HepG2 (cell line): Measurements from ENCODE around the gene DDX1. TPM values are rescaled to one million over a fixed set of nuclear protein-coding genes. Genes with fewer than 3 reads are reported as not detected.

Experiments
- ATAC-seq: fragments of 200-7000 bp; cut with Tn5 transposase; 3 replicates; pipeline ENCODE4 v1.9.1; 2020; ENCODE audit warnings: mild to moderate bottlenecking, moderate library complexity
- BruUV-seq: library from RNA; stranded (reverse); fragments of 400-500 nt; replicated peaks from 2 replicates; lab custom pipeline; 2021; lab: Mats Ljungman, UMichigan
- CTCF ChIA-PET: fragments of 300-600 bp; formaldehyde crosslinking; extraction: SDS; loops from one replicate; lab custom pipeline; 2021; ENCODE audit warnings: low total read pairs, inconsistent platforms, low intra/inter-chr PET ratio; lab: Yijun Ruan, JAX
- POLR2A ChIA-PET: fragments of 350-600 bp; sonication (Branson Sonifier 250); formaldehyde crosslinking; loops from one replicate; lab custom pipeline; 2020; ENCODE audit warnings: antibody characterized with exemption, inconsistent platforms; lab: Yijun Ruan, JAX
- DNase-seq: peaks from one replicate; pipeline ENCODE4 v3.0.0-alpha.2; 2015; ENCODE audit warnings: low spot score
- FAIRE-seq: peaks from 3 replicates; lab custom pipeline; 2011; peaks lifted over from hg19 to GRCh38; lab: Jason Lieb, UNC
- H2AFZ ChIP-seq: one replicate; pipeline ENCODE4 v1.6.1; 2011; ENCODE audit warnings: low read length, inconsistent platforms
- H3K27ac ChIP-seq: fragments of 300-600 bp; 3 replicates; pipeline ENCODE4 v1.8.0; 2011; ENCODE audit warnings: mixed run types, mild to moderate bottlenecking, mixed read lengths, low read length, inconsistent platforms; ENCODE audit not compliant: insufficient read depth; ENCODE audit errors: extremely low read length
- H3K27me3 ChIP-seq, 2 experiments: fragments of 200-600 bp in 1 of 2; 2 replicates in 1 of 2; 3 replicates in 1 of 2; pipeline versions ENCODE4 v1.6.0 to v1.8.0; 2011; ENCODE audit warnings: low read length in 2 of 2, mild to moderate bottlenecking in 2 of 2, moderate library complexity in 2 of 2, inconsistent platforms in 1 of 2; ENCODE audit not compliant: insufficient read depth in 2 of 2, control insufficient read depth in 1 of 2
- H3K36me3 ChIP-seq, 2 experiments: fragments of 200-600 bp in 1 of 2; replicated peaks in 1 of 2; 2 replicates in 1 of 2; 3 replicates in 1 of 2; pipeline versions ENCODE4 v1.5.1 to v1.8.0; 2011; ENCODE audit warnings: low read length in 2 of 2, inconsistent platforms in 1 of 2; ENCODE audit not compliant: insufficient read depth in 2 of 2, control insufficient read depth in 1 of 2
- H3K4me1 ChIP-seq: 2 replicates; pipeline ENCODE4 v1.5.1; 2012; ENCODE audit warnings: low read length, inconsistent platforms; ENCODE audit not compliant: insufficient read depth
- H3K4me2 ChIP-seq: 2 replicates; pipeline ENCODE4 v1.6.0; 2011; ENCODE audit warnings: low read depth, low read length, inconsistent platforms
- H3K4me3 ChIP-seq, 3 experiments: fragments of 200-600 bp in 1 of 3; sonication (generic), shearing (Covaris generic) in 1 of 3; replicated peaks in 1 of 3; 2 replicates each; pipeline ENCODE4 v1.5.1; 2011 to 2016; ENCODE audit warnings: low read length in 3 of 3, inconsistent platforms in 2 of 3, low read depth in 2 of 3, mild to moderate bottlenecking in 2 of 3, control low read depth in 1 of 3, mixed read lengths in 1 of 3; ENCODE audit not compliant: insufficient read depth in 1 of 3
- H3K79me2 ChIP-seq: one replicate; pipeline ENCODE4 v1.6.1; 2011; ENCODE audit warnings: low read length, inconsistent platforms; ENCODE audit not compliant: insufficient read depth
- H3K9ac ChIP-seq: 2 replicates; pipeline ENCODE4 v1.6.0; 2011; ENCODE audit warnings: mild to moderate bottlenecking, low read depth, low read length, inconsistent platforms; ENCODE audit not compliant: insufficient read depth
- H3K9me3 ChIP-seq: 2 replicates; pipeline ENCODE4 v1.5.1; 2012; ENCODE audit warnings: mild to moderate bottlenecking, low read length
- H4K20me1 ChIP-seq: 2 replicates; pipeline ENCODE4 v1.6.0; 2011; ENCODE audit warnings: inconsistent platforms, mild to moderate bottlenecking, low read length, moderate library complexity; ENCODE audit not compliant: insufficient read depth
- CBFB ChIP-seq: sonication (generic); formaldehyde crosslinking; IDR thresholded peaks from 2 replicates; pipeline ENCODE4 v1.4.0; 2020; ENCODE audit warnings: missing genetic modification reagents
- WGBS: methylation state at CpG from one replicate; pipeline ENCODE4 v1.1.6; 2017; ENCODE audit warnings: low lambda C conversion rate; 5-methylcytosine and 5-hydroxymethylcytosine counted together
- in situ Hi-C: cut with HindIII; loops from 2 replicates; pipeline ENCODE4 v1.10.0; 2017; ENCODE audit warnings: low pct_unique_long_range_greater_than_20kb; ENCODE audit not compliant: extremely low pct_ligation_motif_present
- intact Hi-C: fragments of 100-400 bp; cut with micrococcal nuclease; formaldehyde crosslinking; loops from one replicate; pipeline ENCODE4 v1.10.0; 2022; ENCODE audit not compliant: unreplicated experiment
- polyA plus RNA-seq, 8 experiments: library from polyadenylated mRNA; depleted of rRNA in 3 of 8; stranded (reverse) in 7 of 8; unstranded in 1 of 8; fragments of >200 nt; fragmentation: Illumina TruSeq in 4 of 8; extraction: Trizol in 4 of 8; gene quantifications; 2 replicates each; pipeline versions ENCODE4 v1.2.1 to v1.2.3, GENCODE V29; 2011 to 2016; ENCODE audit warnings: low read depth in 4 of 8, missing spikeins in 1 of 8, mixed read lengths in 1 of 8; ENCODE audit not compliant: insufficient read depth in 1 of 8
- total RNA-seq, 5 experiments: library from RNA; depleted of rRNA; stranded (reverse); fragments of >200 nt; fragmentation: Illumina TruSeq; extraction: Trizol; gene quantifications; 2 replicates each; pipeline ENCODE4 v1.2.3, GENCODE V29; 2016; ENCODE audit warnings: low read depth in 1 of 5
- TF ChIP-seq, protein P1 (sequence below): sonication (generic); formaldehyde crosslinking; IDR thresholded peaks from 2 replicates; pipeline ENCODE4 v1.4.0; 2020; ENCODE audit warnings: mild to moderate bottlenecking, missing genetic modification reagents
- TF ChIP-seq, protein P2 (sequence below): sonication (generic); formaldehyde crosslinking; IDR thresholded peaks from 2 replicates; pipeline ENCODE4 v1.4.0; 2020; ENCODE audit warnings: missing genetic modification reagents

DDX1 gene
- total and polyA plus RNA-seq, 2 of the 13 experiments (the other 11 are each of a cell fraction or from before 2014, with no cell fraction given), result 81.6 to 130 TPM

DNA sequence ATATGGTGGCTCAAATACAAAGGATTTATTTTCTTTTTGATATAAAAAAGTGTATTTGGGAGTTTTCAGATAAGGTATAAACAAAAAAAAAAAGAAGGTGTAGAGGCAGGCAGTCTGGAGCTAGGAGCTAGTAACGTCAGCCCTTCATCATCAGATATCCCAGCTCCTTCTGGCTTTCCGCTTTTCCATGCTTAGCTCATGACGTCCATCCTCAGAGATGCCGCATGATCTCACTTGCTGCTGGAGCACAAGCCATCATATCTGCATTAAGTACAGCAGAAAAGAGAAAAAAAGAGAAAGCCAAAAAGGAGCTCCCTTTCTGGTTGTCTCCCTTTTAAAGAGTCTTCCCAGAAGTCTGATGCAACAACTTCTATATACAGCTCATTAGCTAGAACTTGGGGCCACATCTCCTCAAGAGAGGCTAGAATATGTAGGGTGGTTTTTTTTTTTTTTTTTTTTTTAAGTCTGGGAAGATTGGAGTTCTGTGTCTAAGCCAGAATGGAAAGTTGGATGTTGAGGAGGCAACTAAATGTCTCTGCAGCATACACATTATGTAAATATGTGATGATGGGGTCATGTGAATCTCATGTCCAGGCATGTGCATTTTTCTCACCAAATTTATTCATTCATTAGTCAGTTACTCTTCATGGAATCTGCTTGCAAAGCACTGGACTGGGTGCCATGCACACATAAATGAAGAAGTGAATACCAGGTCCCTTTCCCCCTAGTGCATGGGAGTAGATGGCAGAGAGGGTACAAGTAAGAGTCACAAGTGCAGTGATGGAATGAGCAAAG lies 52.3 kb downstream of the DDX1 start (continued):
- TF ChIP-seq, protein P1, sequence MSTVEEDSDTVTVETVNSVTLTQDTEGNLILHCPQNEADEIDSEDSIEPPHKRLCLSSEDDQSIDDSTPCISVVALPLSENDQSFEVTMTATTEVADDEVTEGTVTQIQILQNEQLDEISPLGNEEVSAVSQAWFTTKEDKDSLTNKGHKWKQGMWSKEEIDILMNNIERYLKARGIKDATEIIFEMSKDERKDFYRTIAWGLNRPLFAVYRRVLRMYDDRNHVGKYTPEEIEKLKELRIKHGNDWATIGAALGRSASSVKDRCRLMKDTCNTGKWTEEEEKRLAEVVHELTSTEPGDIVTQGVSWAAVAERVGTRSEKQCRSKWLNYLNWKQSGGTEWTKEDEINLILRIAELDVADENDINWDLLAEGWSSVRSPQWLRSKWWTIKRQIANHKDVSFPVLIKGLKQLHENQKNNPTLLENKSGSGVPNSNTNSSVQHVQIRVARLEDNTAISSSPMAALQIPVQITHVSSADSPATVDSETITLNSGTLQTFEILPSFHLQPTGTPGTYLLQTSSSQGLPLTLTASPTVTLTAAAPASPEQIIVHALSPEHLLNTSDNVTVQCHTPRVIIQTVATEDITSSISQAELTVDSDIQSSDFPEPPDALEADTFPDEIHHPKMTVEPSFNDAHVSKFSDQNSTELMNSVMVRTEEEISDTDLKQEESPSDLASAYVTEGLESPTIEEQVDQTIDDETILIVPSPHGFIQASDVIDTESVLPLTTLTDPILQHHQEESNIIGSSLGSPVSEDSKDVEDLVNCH (CRISPR knock-in tag), result no peak

DNA sequence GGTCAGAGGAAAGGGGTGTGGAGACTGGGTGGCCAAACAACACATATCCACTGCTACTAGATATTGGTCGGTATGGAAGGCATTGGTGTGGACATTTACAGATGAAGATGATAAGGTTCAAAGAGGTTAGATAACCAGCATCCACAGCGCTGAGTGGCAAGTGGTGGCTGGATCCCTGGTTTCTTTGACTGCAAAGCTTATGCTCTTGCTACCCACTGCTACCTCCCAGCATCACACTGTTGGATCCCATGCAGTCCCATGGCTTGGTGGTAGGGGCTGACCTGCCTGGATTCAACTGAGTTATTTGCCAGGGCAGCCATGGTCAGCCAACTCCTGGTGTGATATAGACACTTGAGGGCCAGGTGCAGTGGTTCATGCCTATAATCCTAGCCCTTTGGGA lies 53.6 kb downstream of the DDX1 start:
- Histone ChIP-seq H2AFZ (no peak overlapping the region), H3K27ac (no peak overlapping the region), H3K4me2 (no peak overlapping the region), H3K4me1 (peaks cover 27% of the 10 kb centered on the region), H3K27me3 (peaks cover 1 to 9% of the 10 kb centered on the region in 2 experiments; a peak in 3 of 5 replicates), H3K9me3 (peaks cover 14% of the 10 kb centered on the region), H4K20me1 (no peaks in the 10 kb centered on the region), H3K36me3 (no peaks in the 10 kb centered on the region; a peak in 1 of 5 replicates), H3K4me3 (no peak overlapping the region), H3K9ac (no peak overlapping the region), H3K79me2 (no peaks in the 10 kb centered on the region)
- ATAC-seq (no peak), FAIRE-seq (no peak), DNase-seq (no peak)
- ChIA-PET CTCF (no interaction called here), POLR2A (no interaction called here)
- in situ Hi-C loops, result loop anchor here (25.0 kb wide), 1 partner anchor 92 kb away; no protein-coding TSS in a partner anchor
- intact Hi-C loops, result no loop called here
- no TSS peak for BruUV-seq
- 53% methylated on average over 2 of the region's 2 CpGs for WGBS
- TF ChIP-seq, protein P2, sequence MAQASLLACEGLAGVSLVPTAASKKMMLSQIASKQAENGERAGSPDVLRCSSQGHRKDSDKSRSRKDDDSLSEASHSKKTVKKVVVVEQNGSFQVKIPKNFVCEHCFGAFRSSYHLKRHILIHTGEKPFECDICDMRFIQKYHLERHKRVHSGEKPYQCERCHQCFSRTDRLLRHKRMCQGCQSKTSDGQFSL, result no peak
- TF ChIP-seq CBFB (CRISPR knock-in tag), result no peak
